OCI-LY3 (cell line): Measurements from ENCODE around the gene TRIM41.

Experiments used
- CTCF ChIP-seq: fragments of 200-600, 300-600 bp; sonication (generic); IDR thresholded peaks from 2 replicates; pipeline ENCODE4 v1.5.1; 2014; ENCODE audit warnings: antibody characterized with exemption, low read length, low read depth
- EZH2phosphoT487 ChIP-seq: fragments of 200-600 bp; shearing (Covaris generic); IDR thresholded peaks from 2 replicates; pipeline ENCODE4 v1.6.1; 2018; ENCODE audit warnings: antibody characterized with exemption, mixed run types, low read depth

- TF ChIP-seq CTCF, result no peak
- TF ChIP-seq EZH2phosphoT487, result no peak
Observed at GRCh38 chr5:181280251-181280762, 57.2 kb downstream of the TRIM41 start.
